Activated naive CD4-positive, alpha-beta T cell (primary cell): ENCODE measurements around the gene WWOX.
"Not testable (repeated sequence)": the region's sequence is repeated elsewhere in the genome, so short reads cannot be mapped to it uniquely, and the experiment has no call there.

ENCODE experiments used
- DNase-seq, 4 experiments: peaks; one replicate each; lab custom pipeline; 2025; lab: John Stamatoyannopoulos, UW

The WWOX gene

DNA sequence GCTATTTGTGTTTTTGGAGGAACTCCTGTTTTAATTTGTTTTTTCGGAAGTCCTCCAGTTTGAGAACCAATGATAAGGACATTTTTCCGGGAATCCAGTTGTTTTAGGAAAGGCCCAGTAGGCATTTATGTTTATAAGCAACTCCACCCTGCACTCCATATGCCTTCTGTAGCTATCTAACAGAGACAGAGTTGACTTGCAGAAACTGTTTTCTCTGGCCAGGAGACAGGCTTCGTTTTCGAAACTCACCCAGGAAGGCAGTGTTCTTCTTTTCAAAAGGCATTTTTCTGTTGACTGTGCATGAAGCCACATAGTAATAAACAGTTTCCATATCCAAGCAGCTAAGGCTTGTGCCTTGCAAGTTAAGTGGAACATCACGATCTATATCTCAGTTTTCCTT, 587.1 kb downstream of the WWOX start:
- DNase-seq = no peak

DNA sequence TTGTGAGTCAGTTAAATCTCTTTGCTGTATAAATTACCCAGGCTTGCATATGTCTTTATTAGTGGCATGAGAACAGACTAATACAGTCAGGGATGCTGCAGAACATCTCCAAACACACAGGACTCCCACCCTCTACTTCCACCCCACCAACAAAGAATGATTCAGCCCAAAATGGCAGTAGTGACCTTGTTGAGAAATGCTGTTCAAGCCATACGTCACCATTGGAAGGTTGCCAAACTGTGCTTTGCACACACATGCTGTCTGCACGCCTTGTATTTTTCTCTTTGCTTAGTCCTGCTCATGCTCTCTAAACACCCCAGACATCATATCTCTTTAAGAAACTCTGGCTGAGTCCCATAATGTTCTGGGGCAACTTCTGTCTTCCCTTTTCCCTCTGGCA, 589.6 kb downstream of the WWOX start:
- DNase-seq = no peak

DNA sequence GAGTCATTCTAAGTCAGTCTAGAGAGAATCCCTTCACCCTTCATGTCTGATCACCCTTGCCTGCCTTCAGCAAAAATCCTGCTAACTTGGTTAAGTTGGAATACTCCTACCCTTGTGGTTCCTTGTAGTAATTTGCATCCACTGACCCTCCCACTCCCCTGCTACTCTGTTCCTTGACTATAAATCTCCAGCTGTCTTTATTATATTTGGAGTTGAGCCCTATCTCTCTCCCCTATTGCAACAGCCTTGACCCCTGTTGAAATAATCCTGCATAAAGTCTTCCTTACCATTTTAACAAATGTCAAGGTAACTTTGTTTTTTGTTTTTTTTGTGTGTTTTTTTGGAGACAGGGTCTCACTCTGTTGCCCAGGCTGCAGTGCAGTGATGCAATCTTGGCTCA, 590.1 kb downstream of the WWOX start:
- no peak for DNase-seq

DNA sequence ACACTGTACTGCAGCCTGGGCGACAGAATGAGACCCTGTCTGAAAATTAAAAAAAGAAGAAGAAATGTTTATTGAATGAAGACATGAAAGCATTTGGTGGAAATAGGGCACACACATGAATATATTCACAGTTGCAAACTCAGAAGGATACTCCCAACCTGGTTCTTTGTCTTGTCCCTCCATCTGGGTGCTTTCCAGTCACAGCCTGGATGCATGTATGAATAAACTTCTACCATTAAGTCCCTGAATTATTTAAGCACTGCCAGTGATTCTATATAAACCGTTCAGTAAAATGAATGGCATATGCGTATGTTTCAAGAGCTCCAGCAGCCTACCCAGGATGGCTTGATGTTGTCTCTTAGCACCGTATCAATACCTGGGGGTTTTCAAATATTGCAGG, 591.1 kb downstream of the WWOX start:
- DNase-seq = no peak

DNA sequence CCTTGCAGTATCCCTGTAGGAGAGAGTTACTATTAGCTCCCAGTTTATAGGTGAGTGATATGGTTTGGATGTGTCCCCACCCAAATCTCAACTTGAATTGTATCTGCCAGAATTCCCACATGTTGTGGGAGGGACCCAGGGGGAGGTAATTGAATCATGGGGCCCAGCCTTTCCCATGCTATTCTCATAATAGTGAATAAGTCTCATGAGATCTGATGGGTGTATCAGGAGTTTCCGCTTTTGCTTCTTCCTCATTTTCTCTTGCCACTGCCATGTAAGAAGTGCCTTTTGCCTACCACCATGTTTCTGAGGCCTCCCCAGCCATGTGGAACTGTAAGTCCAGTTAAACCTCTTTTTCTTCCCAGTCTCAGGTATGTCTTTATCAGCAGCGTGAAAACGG, 592.3 kb downstream of the WWOX start:
- not testable (repeated sequence) for DNase-seq

DNA sequence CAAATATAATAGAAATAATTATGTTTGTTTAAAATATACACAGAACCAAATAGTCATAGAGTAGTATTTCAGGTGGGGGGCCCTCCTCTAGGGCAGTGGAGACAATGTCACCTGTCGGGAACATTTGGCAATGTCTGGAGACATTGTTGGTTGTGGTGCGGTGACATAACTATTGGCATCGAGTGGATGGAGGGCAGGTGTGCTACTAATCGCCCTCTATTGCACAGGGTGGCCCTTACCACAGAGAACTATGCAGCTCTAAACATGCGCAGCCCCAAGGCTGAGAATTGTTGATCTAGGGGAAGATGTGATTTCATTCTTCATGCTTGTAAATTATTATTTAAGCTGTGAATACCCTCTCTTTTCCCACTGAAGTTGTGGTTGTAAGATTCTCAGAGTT, 594.0 kb downstream of the WWOX start:
- DNase-seq = no peak

DNA sequence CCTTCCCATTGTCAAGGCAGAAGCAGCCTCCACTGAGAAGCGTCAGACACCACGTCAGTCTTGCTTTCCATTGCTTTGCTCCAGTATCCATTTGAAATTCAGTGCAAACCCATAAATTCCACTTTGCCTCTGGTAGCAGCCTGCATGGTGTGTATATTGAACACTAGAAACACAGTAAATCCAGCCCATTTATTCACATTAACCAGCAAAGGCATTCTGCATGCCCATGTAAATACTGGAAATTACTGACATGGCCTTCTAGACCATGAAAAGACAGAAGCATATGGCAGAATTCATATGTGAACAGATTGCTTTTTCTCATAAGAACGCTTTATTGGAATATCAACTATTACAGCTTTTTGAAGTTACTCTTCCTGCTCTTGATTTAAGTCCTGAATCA, 595.0 kb downstream of the WWOX start:
- no peak for DNase-seq

DNA sequence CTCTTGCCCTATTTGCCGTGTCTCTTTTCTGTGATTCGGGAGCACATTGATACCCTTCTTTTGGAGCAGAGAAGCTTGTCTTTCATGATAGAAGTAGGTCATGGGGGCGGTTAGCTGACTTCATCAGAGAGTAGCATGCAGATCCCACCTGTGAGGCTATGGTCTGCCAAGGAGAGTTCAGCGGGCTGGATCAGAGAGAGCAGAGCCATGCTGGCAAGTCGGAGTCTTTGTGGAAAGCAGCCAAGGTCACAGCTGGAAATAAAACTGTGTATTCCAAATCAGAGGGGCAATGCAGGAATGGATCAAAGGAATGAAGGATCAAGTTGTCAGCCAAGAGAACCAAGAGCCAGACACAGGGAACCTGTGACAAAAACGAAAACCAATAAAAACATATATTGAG, 595.9 kb downstream of the WWOX start:
- DNase-seq = no peak

DNA sequence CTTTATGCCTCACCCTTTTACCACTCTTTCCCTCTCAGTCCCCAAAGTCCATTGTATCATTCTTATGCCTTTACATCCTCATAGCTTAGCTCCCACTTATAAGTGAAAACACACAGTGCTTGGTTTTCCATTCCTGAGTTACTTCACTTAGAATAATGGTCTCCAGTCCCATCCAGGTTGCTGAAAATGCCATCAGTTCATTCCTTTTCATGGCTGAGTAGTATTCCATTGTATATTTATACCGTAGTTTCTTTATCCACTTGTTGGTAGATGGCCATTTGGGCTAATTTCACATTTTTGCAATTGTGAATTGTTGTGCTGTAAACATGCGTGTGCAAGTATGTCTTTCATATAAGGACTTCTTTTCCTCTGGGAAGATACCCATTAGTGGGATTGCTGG, 597.3 kb downstream of the WWOX start:
- DNase-seq = no peak

DNA sequence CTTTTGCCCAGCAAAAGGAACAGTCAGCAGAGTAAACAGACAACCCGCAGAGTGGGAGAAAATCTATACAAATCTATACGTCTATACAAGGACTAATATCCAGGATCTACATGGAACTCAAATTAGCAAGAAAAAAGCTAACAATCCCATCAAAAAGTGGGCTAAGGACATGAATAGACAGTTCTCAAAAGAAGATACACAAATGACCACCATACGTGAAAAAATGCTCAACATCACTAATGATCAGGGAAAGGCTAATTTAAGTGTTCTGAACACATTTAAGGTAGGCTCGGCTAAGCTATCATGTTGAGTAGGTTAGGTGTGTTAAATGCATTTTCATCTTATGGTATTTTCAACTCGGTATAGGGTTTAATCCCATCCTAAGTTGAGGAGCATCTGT, 598.0 kb downstream of the WWOX start:
- no peak for DNase-seq

DNA sequence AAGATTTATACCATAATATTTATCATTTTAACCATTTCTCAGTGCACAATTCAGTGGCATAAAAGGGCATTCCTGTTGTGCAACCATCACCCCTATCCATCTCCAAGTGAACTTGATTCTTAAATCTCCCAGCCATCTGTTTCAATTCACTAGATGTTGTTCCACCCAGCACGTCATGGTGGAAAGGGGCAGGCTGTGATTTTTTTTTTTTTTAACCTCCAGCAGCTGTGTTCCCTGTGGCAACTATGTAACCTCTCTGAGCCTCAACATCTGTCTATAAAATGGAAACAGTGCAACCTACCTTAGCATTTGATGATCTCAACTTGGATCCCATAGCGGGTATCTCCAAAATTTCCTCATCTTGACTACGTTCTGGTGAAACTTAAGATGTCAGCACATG, 604.5 kb downstream of the WWOX start:
- no peak for DNase-seq

DNA sequence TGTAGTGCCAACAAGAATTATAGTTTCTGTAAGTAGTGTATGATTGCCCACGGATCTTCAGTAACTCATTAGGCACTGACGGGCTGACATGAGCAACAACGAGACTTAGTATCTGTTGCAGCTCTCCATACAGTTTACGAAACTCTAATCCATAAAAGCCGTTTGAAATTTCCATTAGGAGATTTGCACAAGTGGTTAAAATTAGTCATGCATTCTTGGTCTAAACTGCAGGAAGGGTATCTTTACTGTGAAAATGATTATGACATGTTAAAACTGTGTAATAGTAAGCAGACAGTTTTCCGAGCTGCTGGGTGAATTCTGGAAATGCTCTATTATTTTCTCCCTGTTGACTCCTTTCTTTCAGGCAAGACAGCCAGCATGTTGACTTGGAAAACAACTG, 605.0 kb downstream of the WWOX start:
- no peak for DNase-seq

DNA sequence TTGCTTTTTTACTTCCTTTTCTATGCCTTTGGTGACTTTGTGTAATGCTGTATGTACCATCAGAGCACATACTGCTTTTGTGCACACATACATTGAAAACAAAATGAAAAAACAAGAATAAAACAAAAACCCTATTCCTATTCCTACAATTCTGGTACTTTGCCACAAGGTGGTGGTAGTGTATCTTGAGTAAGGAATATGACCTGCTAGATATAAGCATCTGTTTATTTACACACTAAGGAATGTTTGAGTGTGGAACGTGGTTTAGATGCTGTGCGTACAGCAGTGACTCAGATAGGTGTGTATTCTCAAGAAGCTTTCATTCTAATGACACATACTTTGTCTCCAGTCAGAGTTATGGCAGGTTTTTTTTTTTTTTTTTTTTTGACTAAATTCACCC, 606.2 kb downstream of the WWOX start:
- DNase-seq = no peak

DNA sequence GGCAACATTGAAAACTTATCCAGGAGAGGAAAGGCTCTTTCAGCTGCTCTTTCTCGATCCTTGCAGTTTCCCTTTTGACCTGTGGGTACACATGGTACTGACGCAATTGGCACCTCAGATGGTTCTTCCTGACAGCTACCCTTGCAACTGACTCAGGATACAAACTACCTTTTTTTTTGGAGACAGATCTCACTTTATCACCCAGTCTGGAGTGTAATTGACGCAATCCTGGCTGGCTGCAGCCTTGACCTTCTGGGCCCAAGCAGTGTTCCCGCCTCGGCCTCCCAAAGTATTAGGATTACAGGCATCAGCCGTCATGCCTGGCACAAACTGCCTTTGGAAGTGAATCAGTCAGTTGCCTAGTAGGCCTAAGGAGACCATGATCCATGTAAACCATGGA, 607.2 kb downstream of the WWOX start:
- no peak for DNase-seq

DNA sequence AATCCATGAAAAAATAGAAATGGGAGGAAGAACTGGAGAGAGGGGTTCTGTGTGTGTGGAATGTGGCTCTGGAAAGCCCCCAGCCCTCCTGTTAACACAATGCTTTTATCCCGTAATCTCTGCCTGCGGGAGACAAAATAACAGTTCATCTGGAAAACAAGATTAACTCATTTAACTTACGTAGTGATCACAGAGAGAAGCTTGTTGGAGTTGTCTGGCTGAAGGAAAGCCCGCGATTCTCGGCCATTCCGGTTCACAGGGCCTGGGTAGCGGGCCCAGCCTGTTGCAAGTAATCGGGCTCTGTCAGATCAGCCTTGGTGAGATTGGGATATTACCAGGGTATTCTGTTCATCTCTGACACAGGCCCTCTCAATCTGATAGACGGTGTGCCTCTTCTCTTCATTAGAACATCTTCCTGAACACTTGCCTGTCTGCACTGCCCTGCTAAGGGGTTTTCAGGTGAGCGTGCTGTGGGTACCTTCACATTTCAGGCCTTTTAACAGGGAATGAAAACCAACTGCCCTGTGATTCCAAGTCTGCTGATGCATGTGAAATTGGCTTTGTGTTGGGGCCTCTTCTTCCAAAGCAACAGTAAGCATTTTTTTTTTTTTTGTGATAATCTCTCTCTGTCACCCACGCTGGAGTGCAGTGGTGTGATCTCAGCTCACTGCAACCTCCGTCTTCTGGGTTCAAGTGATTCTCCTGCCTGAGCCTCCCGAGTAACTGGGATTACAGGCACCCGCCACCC, 609.9 kb downstream of the WWOX start:
- no peak for DNase-seq

DNA sequence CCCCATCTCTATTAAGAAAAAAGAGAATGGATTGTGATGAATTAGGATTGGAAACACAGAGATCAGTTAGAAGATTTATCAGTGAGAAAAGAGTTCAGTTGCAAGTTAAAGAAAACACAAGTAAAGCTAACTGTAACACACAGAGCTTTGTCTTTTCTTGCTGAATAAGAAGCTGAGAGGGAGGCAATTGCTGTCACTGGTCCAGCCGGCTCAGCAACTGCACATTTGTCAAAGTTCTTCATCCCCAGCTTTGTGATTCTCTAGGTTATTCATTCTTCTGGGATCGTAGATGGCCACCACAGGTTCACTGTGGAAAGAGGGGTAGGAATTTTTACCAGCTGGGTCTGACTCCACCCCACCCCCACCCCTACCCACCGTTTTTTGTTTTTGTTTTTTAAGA, 615.7 kb downstream of the WWOX start:
- no peak for DNase-seq

DNA sequence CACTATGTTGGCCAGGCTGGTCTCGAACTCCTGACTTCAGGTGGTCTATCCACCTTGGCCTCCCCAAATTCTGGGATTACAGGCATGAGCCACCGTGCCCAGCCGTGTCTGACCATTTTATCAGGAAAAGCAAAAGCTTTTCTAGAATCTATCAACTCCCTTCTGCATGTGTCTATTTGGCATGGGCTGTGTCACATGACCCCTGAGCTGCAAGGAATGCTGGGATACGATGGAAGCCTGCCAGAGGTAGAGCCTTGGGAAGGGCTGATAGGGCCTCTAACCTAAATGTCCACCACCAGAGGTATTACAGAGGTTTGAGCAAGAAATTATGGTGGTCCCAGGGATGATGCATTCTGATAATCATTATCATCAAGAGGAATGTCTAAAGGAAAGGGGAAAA, 616.2 kb downstream of the WWOX start:
- no peak for DNase-seq

DNA sequence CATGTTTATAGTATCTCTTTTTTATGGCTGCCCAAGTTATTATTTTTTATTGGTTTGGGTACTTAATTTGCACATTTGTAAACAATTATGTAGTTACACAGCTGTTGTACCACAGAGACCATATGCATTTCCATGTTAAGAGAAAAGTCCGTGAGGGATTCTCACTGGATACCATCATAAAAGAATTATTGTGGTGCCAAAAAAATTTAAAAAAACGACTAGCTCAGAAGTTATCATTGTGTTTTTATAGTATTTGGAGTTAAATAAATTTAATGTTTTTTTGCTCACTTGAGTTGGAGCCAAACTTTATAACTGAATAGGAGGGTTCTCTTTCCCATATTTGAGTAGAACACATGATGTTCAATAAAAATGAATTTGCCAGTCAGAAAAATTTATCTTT, 618.7 kb downstream of the WWOX start:
- DNase-seq = no peak

DNA sequence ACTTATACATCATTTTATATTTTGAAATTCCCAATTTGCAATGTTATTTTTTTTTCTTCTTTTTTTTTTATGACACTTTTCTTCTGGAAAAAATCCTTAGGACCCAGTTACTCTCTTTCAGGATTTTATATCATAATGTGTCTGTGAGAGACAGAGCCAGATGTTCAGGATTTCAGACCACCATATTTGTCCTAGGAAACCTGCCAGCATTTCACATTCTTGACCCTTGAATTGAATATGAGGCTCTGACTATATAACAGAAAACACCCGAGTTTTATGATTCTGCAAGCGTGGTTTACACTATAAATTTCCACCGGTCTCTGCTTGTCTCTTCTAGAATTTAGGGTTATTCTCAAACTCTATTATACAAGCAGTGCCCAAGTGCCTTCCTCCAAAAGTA, 621.0 kb downstream of the WWOX start:
- no peak for DNase-seq

DNA sequence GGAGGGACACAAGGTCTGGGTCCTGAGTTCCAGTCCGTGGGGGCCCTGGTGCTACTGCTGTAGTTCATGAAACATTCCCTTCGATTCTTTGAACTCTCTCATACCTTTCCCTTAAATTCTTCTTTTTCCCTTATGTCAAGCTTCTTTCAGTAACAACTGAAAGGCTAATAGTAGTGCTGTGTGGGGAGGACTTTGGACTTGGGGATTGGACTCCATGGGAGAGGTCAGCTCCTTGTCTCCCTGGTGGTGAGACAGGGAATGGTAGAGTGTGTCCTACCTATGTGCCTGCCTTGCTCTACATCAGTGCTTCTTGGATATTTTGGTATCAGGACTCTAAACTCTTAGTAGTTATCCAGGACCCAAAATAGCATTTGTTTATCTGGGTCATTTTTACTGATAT, 628.1 kb downstream of the WWOX start:
- no peak for DNase-seq

DNA sequence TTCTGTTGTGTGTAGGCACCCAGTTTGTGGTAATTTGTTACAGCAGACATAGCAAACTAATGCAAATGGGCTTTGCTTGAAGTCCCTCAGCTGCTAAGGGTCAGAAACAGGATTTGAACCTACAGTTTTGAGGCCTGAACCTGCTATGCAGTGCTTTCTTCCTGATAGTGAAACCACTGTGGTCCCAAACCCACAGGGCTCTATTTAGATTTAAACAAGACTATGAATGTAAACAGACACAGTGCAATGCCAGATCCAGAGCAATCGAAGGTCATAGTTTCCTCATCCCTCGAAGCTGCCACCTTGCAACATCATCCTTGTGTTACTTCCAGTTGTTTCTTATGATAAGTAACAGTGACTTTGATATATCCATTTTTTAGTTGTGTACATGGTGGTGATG, 630.2 kb downstream of the WWOX start:
- no peak for DNase-seq

DNA sequence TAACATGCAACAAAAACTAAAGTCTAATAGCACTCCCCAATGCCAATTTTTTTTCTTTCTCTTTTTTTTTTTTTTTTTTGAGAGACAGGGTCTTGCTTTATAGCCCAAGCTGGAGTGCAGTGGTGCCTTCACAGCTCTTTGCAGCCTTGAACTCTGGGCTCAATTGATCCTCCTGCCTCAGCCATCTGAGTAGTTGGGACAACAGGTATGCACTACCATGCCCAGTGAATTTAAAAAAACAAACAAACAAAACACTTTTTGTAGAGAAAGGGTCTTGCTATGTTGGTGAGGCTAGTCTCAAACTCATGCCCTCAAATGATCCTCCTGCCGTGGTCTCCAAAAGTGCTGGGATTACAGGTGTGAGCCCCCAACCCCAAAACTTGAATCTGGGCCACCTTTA, 632.3 kb downstream of the WWOX start:
- no peak for DNase-seq

DNA sequence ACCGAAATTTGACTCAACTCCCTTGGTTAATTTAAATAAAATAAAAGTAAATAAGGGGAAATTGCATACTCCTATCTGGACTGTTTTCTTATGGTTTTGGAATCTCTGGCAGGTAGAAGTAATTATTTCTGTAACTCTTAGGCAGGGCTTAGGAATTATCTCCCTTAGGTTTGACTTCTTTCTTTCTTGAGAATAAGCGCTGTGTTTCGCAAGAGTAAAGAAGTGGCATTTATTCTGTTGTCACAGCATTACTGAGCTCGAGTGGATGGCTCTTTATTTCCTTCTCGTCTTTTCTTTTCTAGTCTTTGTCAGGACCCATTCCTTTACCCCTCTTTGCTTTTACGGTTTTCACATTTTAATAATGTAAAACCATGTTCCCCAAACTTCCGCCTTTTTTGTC, 633.2 kb downstream of the WWOX start:
- DNase-seq = no peak

DNA sequence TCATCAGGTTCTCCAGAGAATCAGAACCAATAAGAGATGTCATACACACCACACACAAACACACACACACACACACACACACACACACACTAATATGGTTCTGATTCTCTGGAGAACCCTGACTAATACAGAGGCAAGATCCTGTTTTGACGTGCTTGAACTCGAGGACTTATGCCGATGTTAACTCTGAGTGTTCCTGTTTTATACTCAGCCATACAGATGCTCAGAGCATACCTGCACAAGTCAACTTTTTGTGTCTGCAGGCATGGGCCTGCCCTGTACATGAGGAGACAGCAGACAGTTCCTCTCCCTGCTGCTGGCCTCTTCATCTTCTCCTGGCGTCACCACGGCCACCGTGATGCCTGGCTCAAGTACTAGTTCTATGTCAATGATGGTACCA, 635.9 kb downstream of the WWOX start:
- DNase-seq = no peak

DNA sequence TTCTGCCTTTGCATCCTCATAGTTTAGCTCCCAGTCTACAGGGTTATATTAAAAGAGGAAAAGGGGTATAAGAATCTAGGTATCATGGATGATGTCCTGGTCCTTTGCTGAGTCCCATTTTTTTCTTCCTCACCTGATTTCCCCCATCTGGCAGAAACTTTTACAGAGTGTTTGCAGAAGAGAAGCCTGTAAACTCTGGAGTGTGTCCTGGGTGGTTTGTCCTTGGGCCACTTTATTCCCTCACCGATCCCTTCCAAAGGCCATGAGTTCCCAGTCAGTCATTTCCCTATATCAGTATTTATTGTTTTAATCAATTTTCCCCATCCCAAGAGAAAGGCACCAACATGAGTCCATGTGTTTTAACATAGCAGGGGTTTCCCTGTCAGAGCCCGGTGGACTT, 638.2 kb downstream of the WWOX start:
- DNase-seq = no peak
